OCI-LY1 (cell line): Measurements from ENCODE around the gene TNFRSF1A.
"Not testable (repeated sequence)": the region's sequence is repeated elsewhere in the genome, so short reads cannot be mapped to it uniquely, and the experiment has no call there.

Source experiments
- CTCF ChIP-seq: fragments of 200-600 bp; sonication (generic), shearing (Covaris generic); IDR thresholded peaks from 2 replicates; pipeline ENCODE4 v1.5.1; 2017; ENCODE audit warnings: mild to moderate bottlenecking, antibody characterized with exemption, low read length, moderate library complexity, mixed read lengths
- EZH2 ChIP-seq: fragments of 200-600 bp; sonication (generic), shearing (Covaris generic); IDR thresholded peaks from 2 replicates; pipeline ENCODE4 v1.8.0; 2017; ENCODE audit warnings: borderline replicate concordance, mixed run types, mild to moderate bottlenecking, antibody characterized with exemption, low read length, moderate library complexity, mixed read lengths

GRCh38 chr12:6344101-6344660, 2.3 kb upstream of the TNFRSF1A start:
- not testable (repeated sequence) for TF ChIP-seq EZH2, CTCF
